Measurements from ENCODE around the gene OR52E4. TPM values are rescaled to one million over a fixed set of nuclear protein-coding genes. Genes with fewer than 3 reads are reported as not detected.

OR52E4 gene
- total and polyA plus RNA-seq, 4 donors: not detected

- H3K9me3 ChIP-seq (ENCODE audit: control insufficient read depth, low read length): no peaks in the 10 kb centered on the region
- H3K27ac ChIP-seq (ENCODE audit: low read depth in 1 of 2, low read length in 2 of 2): no peak overlapping the region
- no peaks in the 10 kb centered on the region for H3K4me1 ChIP-seq (ENCODE audit: control insufficient read depth in 1 of 2, insufficient read depth in 2 of 2, low read length in 2 of 2)
- ATAC-seq (ENCODE audit: low FRiP score) (no peak), DNase-seq (no peak)
- no peak overlapping the region for H3K4me3 ChIP-seq (ENCODE audit: low read length in 2 of 2)
- no peaks in the 10 kb centered on the region for H3K36me3 ChIP-seq (ENCODE audit: control insufficient read depth in 1 of 2, insufficient read depth in 2 of 2, low read length in 1 of 2)
- intact Hi-C loops (cut with DNase I): no loop called here
- no peaks in the 10 kb centered on the region for H3K27me3 ChIP-seq (ENCODE audit: control insufficient read depth in 1 of 2, insufficient read depth in 2 of 2, low read length in 1 of 2)
- WGBS, 2 donors: 85 to 92% methylated on average over 2 of the region's 2 CpGs
Observed at GRCh38 chr11:5865826-5866225, 14.6 kb upstream of the OR52E4 start.

GRCh38 chr11:5878564-5878963, 1.9 kb upstream of the OR52E4 start:
- intact Hi-C loops (cut with DNase I): no loop called here
- ATAC-seq (ENCODE audit: low FRiP score) (no peak), DNase-seq (no peak)
- 8 to 10% methylated on average over 2 of the region's 2 CpGs for WGBS, 2 donors
- no peaks in the 10 kb centered on the region for H3K27me3 ChIP-seq (ENCODE audit: control insufficient read depth in 1 of 2, insufficient read depth in 2 of 2, low read length in 1 of 2)
- no peaks in the 10 kb centered on the region for H3K4me1 ChIP-seq (ENCODE audit: control insufficient read depth in 1 of 2, insufficient read depth in 2 of 2, low read length in 2 of 2)
- no peaks in the 10 kb centered on the region for H3K36me3 ChIP-seq (ENCODE audit: control insufficient read depth in 1 of 2, insufficient read depth in 2 of 2, low read length in 1 of 2)
- no peak overlapping the region for H3K4me3 ChIP-seq (ENCODE audit: low read length in 2 of 2)
- no peaks in the 10 kb centered on the region for H3K9me3 ChIP-seq (ENCODE audit: control insufficient read depth, low read length)
- H3K27ac ChIP-seq (ENCODE audit: low read depth in 1 of 2, low read length in 2 of 2): no peak overlapping the region

- Histone ChIP-seq H3K4me1 (ENCODE audit: control insufficient read depth in 1 of 2, insufficient read depth in 2 of 2, low read length in 2 of 2) (no peaks in the 10 kb centered on the region), H3K27me3 (ENCODE audit: control insufficient read depth in 1 of 2, insufficient read depth in 2 of 2, low read length in 1 of 2) (no peaks in the 10 kb centered on the region), H3K36me3 (ENCODE audit: control insufficient read depth in 1 of 2, insufficient read depth in 2 of 2, low read length in 1 of 2) (no peaks in the 10 kb centered on the region), H3K27ac (ENCODE audit: low read depth in 1 of 2, low read length in 2 of 2) (no peak overlapping the region), H3K4me3 (ENCODE audit: low read length in 2 of 2) (no peak overlapping the region), H3K9me3 (ENCODE audit: control insufficient read depth, low read length) (no peaks in the 10 kb centered on the region)
- ATAC-seq (ENCODE audit: low FRiP score) (no peak), DNase-seq (no peak)
- intact Hi-C loops (cut with DNase I): no loop called here
Observed at GRCh38 chr11:5881756-5882155, 1.3 kb downstream of the OR52E4 start.

- 70 to 73% methylated on average over 3 of the region's 3 CpGs for WGBS, 2 donors
- intact Hi-C loops (cut with DNase I): no loop called here
- Histone ChIP-seq H3K27me3 (ENCODE audit: control insufficient read depth in 1 of 2, insufficient read depth in 2 of 2, low read length in 1 of 2) (no peaks in the 10 kb centered on the region), H3K27ac (ENCODE audit: low read depth in 1 of 2, low read length in 2 of 2) (no peak overlapping the region), H3K9me3 (ENCODE audit: control insufficient read depth, low read length) (no peaks in the 10 kb centered on the region), H3K4me3 (ENCODE audit: low read length in 2 of 2) (no peak overlapping the region), H3K36me3 (ENCODE audit: control insufficient read depth in 1 of 2, insufficient read depth in 2 of 2, low read length in 1 of 2) (no peaks in the 10 kb centered on the region), H3K4me1 (ENCODE audit: control insufficient read depth in 1 of 2, insufficient read depth in 2 of 2, low read length in 2 of 2) (no peaks in the 10 kb centered on the region)
- no peak for DNase-seq
- ATAC-seq (ENCODE audit: low FRiP score): no peak
Observed at GRCh38 chr11:5887172-5887571, 6.7 kb downstream of the OR52E4 start.

- intact Hi-C loops (cut with DNase I): no loop called here
- DNase-seq (no peak), ATAC-seq (ENCODE audit: low FRiP score) (no peak)
- WGBS, 2 donors: 48 to 61% methylated on average over 1 of the region's 1 CpG
- H3K4me3 ChIP-seq (ENCODE audit: low read length in 2 of 2): no peak overlapping the region
- H3K27me3 ChIP-seq (ENCODE audit: control insufficient read depth in 1 of 2, insufficient read depth in 2 of 2, low read length in 1 of 2): no peaks in the 10 kb centered on the region
- no peaks in the 10 kb centered on the region for H3K4me1 ChIP-seq (ENCODE audit: control insufficient read depth in 1 of 2, insufficient read depth in 2 of 2, low read length in 2 of 2)
- H3K36me3 ChIP-seq (ENCODE audit: control insufficient read depth in 1 of 2, insufficient read depth in 2 of 2, low read length in 1 of 2): no peaks in the 10 kb centered on the region
- H3K9me3 ChIP-seq (ENCODE audit: control insufficient read depth, low read length): no peaks in the 10 kb centered on the region
- H3K27ac ChIP-seq (ENCODE audit: low read depth in 1 of 2, low read length in 2 of 2): no peak overlapping the region
Observed at GRCh38 chr11:5887661-5888060, 7.2 kb downstream of the OR52E4 start.

- intact Hi-C loops (cut with DNase I): no loop called here
- DNase-seq (no peak), ATAC-seq (ENCODE audit: low FRiP score) (no peak)
- Histone ChIP-seq H3K27me3 (ENCODE audit: control insufficient read depth in 1 of 2, insufficient read depth in 2 of 2, low read length in 1 of 2) (no peaks in the 10 kb centered on the region), H3K27ac (ENCODE audit: low read depth in 1 of 2, low read length in 2 of 2) (no peak overlapping the region), H3K9me3 (ENCODE audit: control insufficient read depth, low read length) (no peaks in the 10 kb centered on the region), H3K4me3 (ENCODE audit: low read length in 2 of 2) (no peak overlapping the region), H3K4me1 (ENCODE audit: control insufficient read depth in 1 of 2, insufficient read depth in 2 of 2, low read length in 2 of 2) (no peaks in the 10 kb centered on the region), H3K36me3 (ENCODE audit: control insufficient read depth in 1 of 2, insufficient read depth in 2 of 2, low read length in 1 of 2) (no peaks in the 10 kb centered on the region)
- WGBS, 2 donors: 61 to 68% methylated on average over 4 of the region's 4 CpGs
Observed at GRCh38 chr11:5891216-5891800, 10.9 kb downstream of the OR52E4 start.

- H3K9me3 ChIP-seq (ENCODE audit: control insufficient read depth, low read length): no peaks in the 10 kb centered on the region
- WGBS, 2 donors: 86 to 91% methylated on average over 3 of the region's 3 CpGs
- no peak for DNase-seq
- no peaks in the 10 kb centered on the region for H3K4me1 ChIP-seq (ENCODE audit: control insufficient read depth in 1 of 2, insufficient read depth in 2 of 2, low read length in 2 of 2)
- no peaks in the 10 kb centered on the region for H3K36me3 ChIP-seq (ENCODE audit: control insufficient read depth in 1 of 2, insufficient read depth in 2 of 2, low read length in 1 of 2)
- no peak within 1 kb of the TSS for H3K4me3 ChIP-seq (ENCODE audit: low read length in 2 of 2)
- H3K27ac ChIP-seq (ENCODE audit: low read depth in 1 of 2, low read length in 2 of 2): no peak within 1 kb of the TSS
- intact Hi-C loops (cut with DNase I): no loop called here
- ATAC-seq (ENCODE audit: low FRiP score): no peak
- H3K27me3 ChIP-seq (ENCODE audit: control insufficient read depth in 1 of 2, insufficient read depth in 2 of 2, low read length in 1 of 2): no peaks in the 10 kb centered on the region
Observed at GRCh38 chr11:5892908-5893307, 12.5 kb downstream of the OR52E4 start, which contains the start of gene OR52E5. TSS of gene OR52E5 (plus strand) at chr11:5893208. CDS start at chr11:5900777, 7,569 bp downstream.

GRCh38 chr11:5899534-5899933, 19.1 kb downstream of the OR52E4 start:
- intact Hi-C loops (cut with DNase I): no loop called here
- Histone ChIP-seq H3K9me3 (ENCODE audit: control insufficient read depth, low read length) (no peaks in the 10 kb centered on the region), H3K27ac (ENCODE audit: low read depth in 1 of 2, low read length in 2 of 2) (no peak overlapping the region), H3K36me3 (ENCODE audit: control insufficient read depth in 1 of 2, insufficient read depth in 2 of 2, low read length in 1 of 2) (no peaks in the 10 kb centered on the region), H3K27me3 (ENCODE audit: control insufficient read depth in 1 of 2, insufficient read depth in 2 of 2, low read length in 1 of 2) (no peaks in the 10 kb centered on the region), H3K4me1 (ENCODE audit: control insufficient read depth in 1 of 2, insufficient read depth in 2 of 2, low read length in 2 of 2) (no peaks in the 10 kb centered on the region), H3K4me3 (ENCODE audit: low read length in 2 of 2) (no peak overlapping the region)
- DNase-seq (no peak), ATAC-seq (ENCODE audit: low FRiP score) (no peak)
- WGBS, 2 donors: 75 to 86% methylated on average over 2 of the region's 2 CpGs

- intact Hi-C loops (cut with DNase I): no loop called here
- DNase-seq (no peak), ATAC-seq (ENCODE audit: low FRiP score) (no peak)
- Histone ChIP-seq H3K9me3 (ENCODE audit: control insufficient read depth, low read length) (peaks cover 5% of the 10 kb centered on the region), H3K36me3 (ENCODE audit: control insufficient read depth in 1 of 2, insufficient read depth in 2 of 2, low read length in 1 of 2) (no peaks in the 10 kb centered on the region), H3K27me3 (ENCODE audit: control insufficient read depth in 1 of 2, insufficient read depth in 2 of 2, low read length in 1 of 2) (no peaks in the 10 kb centered on the region), H3K4me1 (ENCODE audit: control insufficient read depth in 1 of 2, insufficient read depth in 2 of 2, low read length in 2 of 2) (no peaks in the 10 kb centered on the region), H3K27ac (ENCODE audit: low read depth in 1 of 2, low read length in 2 of 2) (no peak overlapping the region), H3K4me3 (ENCODE audit: low read length in 2 of 2) (no peak overlapping the region)
- 61 to 66% methylated on average over 2 of the region's 2 CpGs for WGBS, 2 donors
Observed at GRCh38 chr11:5910540-5910939, 30.1 kb downstream of the OR52E4 start.
